H9 (cell line): ENCODE measurements around the gene PLXNA2. TPM values are rescaled to one million over a fixed set of nuclear protein-coding genes. Genes with fewer than 3 reads are reported as not detected.

Experiments
- DNase-seq: peaks from one replicate; pipeline ENCODE4 v3.0.0-alpha.2; 2017
- H2AFZ ChIP-seq: one replicate; pipeline ENCODE4 v1.6.1; 2013; ENCODE audit warnings: mild to moderate bottlenecking, low read length, control low read depth, moderate library complexity
- H2AK5ac ChIP-seq: 2 replicates; pipeline ENCODE4 v1.6.1; 2013; ENCODE audit warnings: low read length, control low read depth, mixed read lengths; ENCODE audit not compliant: insufficient read length
- H2BK120ac ChIP-seq: one replicate; pipeline ENCODE4 v1.6.1; 2013; ENCODE audit warnings: low read depth, mild to moderate bottlenecking, low read length, control low read depth, inconsistent platforms; ENCODE audit not compliant: poor library complexity, severe bottlenecking
- H2BK12ac ChIP-seq: 2 replicates; pipeline ENCODE4 v1.6.1; 2013; ENCODE audit warnings: low read length, control low read depth, mixed read lengths, low read depth; ENCODE audit not compliant: insufficient read length
- H2BK15ac ChIP-seq: 2 replicates; pipeline ENCODE4 v1.6.1; 2013; ENCODE audit warnings: low read depth, low read length, control low read depth
- H2BK20ac ChIP-seq: one replicate; pipeline ENCODE4 v1.6.1; 2013; ENCODE audit warnings: low read depth, mild to moderate bottlenecking, low read length, control low read depth, inconsistent platforms; ENCODE audit not compliant: poor library complexity, severe bottlenecking
- H2BK5ac ChIP-seq: 2 replicates; pipeline ENCODE4 v1.6.1; 2013; ENCODE audit warnings: low read length, control low read depth, mixed read lengths; ENCODE audit not compliant: insufficient read length
- H3K14ac ChIP-seq: 2 replicates; pipeline ENCODE4 v1.6.1; 2013; ENCODE audit warnings: low read length, control low read depth; ENCODE audit not compliant: insufficient read depth
- H3K18ac ChIP-seq: 2 replicates; pipeline ENCODE4 v1.6.1; 2013; ENCODE audit warnings: low read depth, mild to moderate bottlenecking, mixed read lengths, low read length, control low read depth; ENCODE audit not compliant: insufficient read length
- H3K23ac ChIP-seq: 2 replicates; pipeline ENCODE4 v1.6.1; 2013; ENCODE audit warnings: low read length, control low read depth, mixed read lengths, low read depth; ENCODE audit not compliant: insufficient read length
- H3K23me2 ChIP-seq: 2 replicates; pipeline ENCODE4 v1.6.1; 2013; ENCODE audit warnings: low read depth, mild to moderate bottlenecking, mixed read lengths, low read length, control low read depth; ENCODE audit not compliant: insufficient read length, poor library complexity, severe bottlenecking
- H3K27ac ChIP-seq: 2 replicates; pipeline ENCODE4 v1.5.1; 2013; ENCODE audit warnings: low read length, control low read depth, mixed read lengths, low read depth; ENCODE audit not compliant: insufficient read length
- H3K27me3 ChIP-seq: 2 replicates; pipeline ENCODE4 v1.6.1; 2013; ENCODE audit warnings: low read length, control low read depth, inconsistent platforms; ENCODE audit not compliant: insufficient read depth
- H3K4ac ChIP-seq: 2 replicates; pipeline ENCODE4 v1.6.1; 2013; ENCODE audit warnings: low read depth, mild to moderate bottlenecking, control low read depth, inconsistent platforms, low read length, moderate library complexity
- H3K4me1 ChIP-seq: 2 replicates; pipeline ENCODE4 v1.6.1; 2013; ENCODE audit warnings: low read length, control low read depth, inconsistent platforms; ENCODE audit not compliant: insufficient read depth
- H3K4me2 ChIP-seq: 2 replicates; pipeline ENCODE4 v1.6.1; 2013; ENCODE audit warnings: low read length, control low read depth, mixed read lengths; ENCODE audit not compliant: insufficient read length, insufficient read depth
- H3K56ac ChIP-seq: 2 replicates; pipeline ENCODE4 v1.6.1; 2013; ENCODE audit warnings: low read depth, mild to moderate bottlenecking, mixed read lengths, low read length, control low read depth; ENCODE audit not compliant: insufficient read length
- H3K79me1 ChIP-seq: 2 replicates; pipeline ENCODE4 v1.6.1; 2013; ENCODE audit warnings: low read depth, mild to moderate bottlenecking, moderate library complexity, low read length, control low read depth, inconsistent platforms; ENCODE audit not compliant: insufficient read depth, poor library complexity, severe bottlenecking
- H3K79me2 ChIP-seq: 2 replicates; pipeline ENCODE4 v1.6.1; 2013; ENCODE audit warnings: low read length, control low read depth, inconsistent platforms; ENCODE audit not compliant: insufficient read depth
- H3K9ac ChIP-seq: 2 replicates; pipeline ENCODE4 v1.6.1; 2013; ENCODE audit warnings: low read length, control low read depth, mixed read lengths; ENCODE audit not compliant: insufficient read length; ENCODE audit errors: extremely low read depth
- H3K9me3 ChIP-seq: one replicate; pipeline ENCODE4 v1.6.1; 2013; ENCODE audit warnings: low read depth, low read length, inconsistent platforms; ENCODE audit not compliant: control insufficient read depth
- H3T11ph ChIP-seq: one replicate; pipeline ENCODE4 v1.6.1; 2013; ENCODE audit warnings: mild to moderate bottlenecking, low read length, control low read depth, inconsistent platforms
- H4K20me1 ChIP-seq: one replicate; pipeline ENCODE4 v1.6.1; 2013; ENCODE audit not compliant: control insufficient read depth, insufficient read length, insufficient read depth
- H4K5ac ChIP-seq: 2 replicates; pipeline ENCODE4 v1.6.1; 2013; ENCODE audit warnings: low read depth, mild to moderate bottlenecking, mixed read lengths, low read length, control low read depth; ENCODE audit not compliant: insufficient read length
- H4K8ac ChIP-seq: replicated peaks from 2 replicates; pipeline ENCODE4 v1.6.1; 2013; ENCODE audit warnings: low read length, control low read depth, mixed read lengths, low read depth; ENCODE audit not compliant: insufficient read length
- H4K91ac ChIP-seq: 2 replicates; pipeline ENCODE4 v1.6.1; 2013; ENCODE audit warnings: low read depth, mild to moderate bottlenecking, moderate library complexity, mixed read lengths, low read length, control low read depth; ENCODE audit not compliant: insufficient read length
- H3K27ac Mint-ChIP-seq, 3 experiments: 2 replicates in 2 of 3; 3 replicates in 1 of 3; pipeline ENCODE4 v1.8.0; 2020 to 2021; ENCODE audit warnings: mixed read lengths in 3 of 3, mild to moderate bottlenecking in 1 of 3, moderate library complexity in 1 of 3
- H3K27me3 Mint-ChIP-seq: 2 replicates; pipeline ENCODE4 v1.8.0; 2021; ENCODE audit warnings: low read depth, mild to moderate bottlenecking, moderate library complexity, mixed read lengths
- H3K36me3 Mint-ChIP-seq, 3 experiments: 2 replicates in 2 of 3; 3 replicates in 1 of 3; pipeline ENCODE4 v1.8.0; 2020 to 2021; ENCODE audit warnings: low read depth in 3 of 3, mixed read lengths in 3 of 3; ENCODE audit not compliant: insufficient read depth in 1 of 3
- H3K4me1 Mint-ChIP-seq, 2 experiments: 2 replicates each; pipeline ENCODE4 v1.8.0; 2020; ENCODE audit warnings: mixed read lengths in 2 of 2
- H3K4me3 Mint-ChIP-seq, 2 experiments: 2 replicates in 1 of 2; 3 replicates in 1 of 2; pipeline ENCODE4 v1.8.0; 2020 to 2021; ENCODE audit warnings: mild to moderate bottlenecking in 2 of 2, mixed read lengths in 2 of 2, moderate library complexity in 1 of 2
- H3K9me3 Mint-ChIP-seq, 2 experiments: 2 replicates in 1 of 2; 3 replicates in 1 of 2; pipeline ENCODE4 v1.8.0; 2020; ENCODE audit warnings: mild to moderate bottlenecking in 2 of 2, mixed read lengths in 2 of 2, moderate library complexity in 1 of 2
- total RNA-seq: library from RNA; stranded (reverse); gene quantifications from 2 replicates; pipeline ENCODE4 v1.2.1, GENCODE V29; 2021
- TF ChIP-seq, protein P1 (sequence below): fragments of 200-600 bp; sonication (generic); conservative IDR thresholded peaks from 3 replicates; pipeline ENCODE4 v1.8.0; 2021; ENCODE audit warnings: antibody characterized with exemption, mild to moderate bottlenecking

The PLXNA2 gene
- total RNA-seq, 1 experiment from 2014 or later = 0.57 TPM

DNA sequence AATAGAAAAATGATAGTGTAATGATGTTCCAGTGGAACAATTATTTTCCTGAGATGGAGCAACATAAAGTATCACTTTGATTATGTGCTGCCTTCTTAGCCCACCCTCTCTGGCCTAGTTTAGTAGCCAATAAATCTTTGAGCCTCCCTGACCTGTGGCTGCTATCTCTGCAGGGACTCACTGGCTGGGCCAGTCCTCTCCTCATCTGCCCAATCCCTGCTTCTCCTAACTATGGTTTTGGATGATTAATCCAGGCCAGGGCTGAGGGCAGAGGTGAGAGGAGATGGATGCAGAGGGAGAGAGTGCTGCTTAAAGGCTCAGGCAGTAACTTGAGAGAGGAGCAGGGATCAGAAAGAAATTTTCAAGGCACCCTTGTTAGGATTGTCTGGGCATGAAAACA is 244.2 kb downstream of the PLXNA2 start:
- Histone ChIP-seq H3K9me3 (no peaks in the 10 kb centered on the region), H3K18ac (no peak overlapping the region), H2BK12ac (no peak overlapping the region), H3K79me1 (no peaks in the 10 kb centered on the region), H2BK15ac (no peak overlapping the region), H2BK20ac (no peak overlapping the region), H2BK120ac (no peak overlapping the region), H3K56ac (no peak overlapping the region), H4K8ac (no peak overlapping the region), H3K4ac (no peak overlapping the region), H3K9ac (no peak overlapping the region), H3T11ph (no peak overlapping the region), H3K27me3 (no peaks in the 10 kb centered on the region), H4K20me1 (peaks cover 2% of the 10 kb centered on the region), H2BK5ac (no peak overlapping the region), H3K4me2 (no peak overlapping the region), H2AFZ (no peak overlapping the region), H3K4me1 (peaks cover 2% of the 10 kb centered on the region; the same call in 1 of the 2 replicates), H3K79me2 (no peaks in the 10 kb centered on the region), H4K91ac (no peak overlapping the region), H3K23me2 (no peaks in the 10 kb centered on the region), H2AK5ac (no peak overlapping the region), H3K23ac (no peak overlapping the region), H3K14ac (no peak overlapping the region), H4K5ac (no peak overlapping the region), H3K27ac (no peak overlapping the region)
- Mint-ChIP-seq H3K27me3 (peaks cover 12% of the 10 kb centered on the region), H3K27ac (no peak overlapping the region), H3K36me3 (peaks cover 0 to 4% (median 0%) of the 10 kb centered on the region in 3 experiments; a peak in 1 of 7 replicates), H3K9me3 (peaks cover 4% of the 10 kb centered on the region in 2 experiments; a peak in 3 of 5 replicates), H3K4me1 (peaks cover 23 to 24% of the 10 kb centered on the region in 2 experiments), H3K4me3 (no peak overlapping the region)
- no peak for DNase-seq
- TF ChIP-seq, protein P1, sequence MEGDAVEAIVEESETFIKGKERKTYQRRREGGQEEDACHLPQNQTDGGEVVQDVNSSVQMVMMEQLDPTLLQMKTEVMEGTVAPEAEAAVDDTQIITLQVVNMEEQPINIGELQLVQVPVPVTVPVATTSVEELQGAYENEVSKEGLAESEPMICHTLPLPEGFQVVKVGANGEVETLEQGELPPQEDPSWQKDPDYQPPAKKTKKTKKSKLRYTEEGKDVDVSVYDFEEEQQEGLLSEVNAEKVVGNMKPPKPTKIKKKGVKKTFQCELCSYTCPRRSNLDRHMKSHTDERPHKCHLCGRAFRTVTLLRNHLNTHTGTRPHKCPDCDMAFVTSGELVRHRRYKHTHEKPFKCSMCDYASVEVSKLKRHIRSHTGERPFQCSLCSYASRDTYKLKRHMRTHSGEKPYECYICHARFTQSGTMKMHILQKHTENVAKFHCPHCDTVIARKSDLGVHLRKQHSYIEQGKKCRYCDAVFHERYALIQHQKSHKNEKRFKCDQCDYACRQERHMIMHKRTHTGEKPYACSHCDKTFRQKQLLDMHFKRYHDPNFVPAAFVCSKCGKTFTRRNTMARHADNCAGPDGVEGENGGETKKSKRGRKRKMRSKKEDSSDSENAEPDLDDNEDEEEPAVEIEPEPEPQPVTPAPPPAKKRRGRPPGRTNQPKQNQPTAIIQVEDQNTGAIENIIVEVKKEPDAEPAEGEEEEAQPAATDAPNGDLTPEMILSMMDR = no peak
